H1 (cell line): ENCODE measurements around the gene GFM1.

Experiments used
- ASH2L ChIP-seq: fragments of 200-600, 300-600 bp; sonication (generic); IDR thresholded peaks from one replicate; pipeline ENCODE4 v1.7.1; 2017; ENCODE audit warnings: low read length
- CEBPB ChIP-seq: IDR thresholded peaks from 2 replicates; pipeline ENCODE4 v1.6.1; 2012; ENCODE audit warnings: low read depth, low read length
- CTCF ChIP-seq, 3 experiments: IDR thresholded peaks; 1 replicate in 2 of 3; 2 replicates in 1 of 3; pipeline versions ENCODE4 v1.5.1 to v1.6.1; 2011; ENCODE audit warnings: low read length in 3 of 3, mild to moderate bottlenecking in 3 of 3, inconsistent platforms in 2 of 3, low read depth in 1 of 3, moderate library complexity in 1 of 3; ENCODE audit not compliant: insufficient read depth in 1 of 3; ENCODE audit errors: control extremely low read depth in 1 of 3
- EZH2 ChIP-seq: fragments of 200-600 bp; sonication (generic); IDR thresholded peaks from 2 replicates; pipeline ENCODE4 v1.7.1; 2012; ENCODE audit warnings: low read depth, mild to moderate bottlenecking, moderate library complexity, low read length, inconsistent platforms; ENCODE audit not compliant: severe bottlenecking
- GABPA ChIP-seq: IDR thresholded peaks from 2 replicates; pipeline ENCODE4 v1.6.1; 2011; ENCODE audit warnings: mild to moderate bottlenecking, low read length, moderate library complexity, borderline replicate concordance; ENCODE audit not compliant: insufficient read depth
- GTF2F1 ChIP-seq: IDR thresholded peaks from 2 replicates; pipeline ENCODE4 v1.6.1; 2012; ENCODE audit warnings: low read depth, low read length, improper control_type of control experiment, borderline replicate concordance
- KDM1A ChIP-seq: fragments of 200-600, 300-600 bp; sonication (generic); IDR thresholded peaks from 2 replicates; pipeline ENCODE4 v1.7.1; 2016; ENCODE audit warnings: mild to moderate bottlenecking, low read length, borderline replicate concordance
- MAX ChIP-seq: IDR thresholded peaks from 2 replicates; pipeline ENCODE4 v1.6.1; 2012; ENCODE audit warnings: inconsistent platforms
- PHF8 ChIP-seq: fragments of 200-600 bp; sonication (generic); conservative IDR thresholded peaks from 2 replicates; pipeline ENCODE4 v1.7.1; 2012; ENCODE audit warnings: low read depth, mild to moderate bottlenecking, inconsistent platforms, low read length, moderate library complexity
- POLR2A ChIP-seq, 2 experiments: IDR thresholded peaks; 1 replicate in 1 of 2; 2 replicates in 1 of 2; pipeline ENCODE4 v1.6.1; 2011; ENCODE audit warnings: low read depth in 2 of 2, low read length in 2 of 2, mild to moderate bottlenecking in 2 of 2; ENCODE audit errors: control extremely low read depth in 1 of 2
- RBBP5 ChIP-seq: IDR thresholded peaks from 2 replicates; pipeline ENCODE4 v1.7.1; 2012; ENCODE audit warnings: low read depth, mild to moderate bottlenecking, inconsistent platforms, low read length, moderate library complexity, borderline replicate concordance
- RFX5 ChIP-seq: IDR thresholded peaks from 2 replicates; pipeline ENCODE4 v1.6.1; 2011; ENCODE audit warnings: low read depth, low read length, improper control_type of control experiment, borderline replicate concordance
- SP4 ChIP-seq: IDR thresholded peaks from 2 replicates; pipeline ENCODE4 v1.6.1; 2012; ENCODE audit warnings: low read length, inconsistent platforms

GRCh38 chr3:158732856-158733200, 88.5 kb downstream of the GFM1 start:
- TF ChIP-seq KDM1A (no peak), RFX5 (no peak), CTCF (IDR thresholded peaks at IDR 0.05; ENCODE audit: control extremely low read depth in 1 of 3, insufficient read depth in 1 of 3, low read depth in 1 of 3, low read length in 3 of 3) (peak in 2 of 3 experiments; percentile 8 to 21; a peak in 2 of 4 replicates), POLR2A (IDR thresholded peaks at IDR 0.05; ENCODE audit: control extremely low read depth in 1 of 2, low read depth in 2 of 2, low read length in 2 of 2) (no peak), GTF2F1 (no peak), MAX (peak; percentile 25; the same call in 1 of the 2 replicates), ASH2L (no peak), RBBP5 (no peak), EZH2 (no peak), PHF8 (no peak; the same call in 1 of the 2 replicates), CEBPB (no peak), GABPA (no peak), SP4 (no peak)
